ENCODE data around the gene RNASE12. TPM values are rescaled to one million over a fixed set of nuclear protein-coding genes. Genes with fewer than 3 reads are reported as not detected.

RNASE12 gene
- total and polyA plus RNA-seq, 9 of the 15 experiments (the other 6 are each of a cell fraction or from before 2014, with no cell fraction given): 0.24 TPM; not detected in 8

GRCh38 chr14:20569066-20569465 lies 22.1 kb downstream of the RNASE12 start:
- Histone ChIP-seq H3K9ac (ENCODE audit: insufficient read depth in 1 of 2, low read depth in 2 of 2, low read length in 2 of 2) (no peak overlapping the region), H2AFZ (ENCODE audit: low read depth, low read length) (no peak overlapping the region), H3K27ac (ENCODE audit: extremely low read depth, low read depth, low read length) (no peak overlapping the region), H3K79me2 (ENCODE audit: control insufficient read depth, insufficient read depth, low read length) (no peaks in the 10 kb centered on the region), H3K9me3 (replicated peaks; ENCODE audit: control insufficient read depth, insufficient read depth, low read depth, low read length) (no peaks in the 10 kb centered on the region), H3K27me3 (ENCODE audit: control insufficient read depth in 2 of 2, insufficient read depth in 2 of 2, low read length in 2 of 2) (no peaks in the 10 kb centered on the region), H4K20me1 (replicated peaks; ENCODE audit: control insufficient read depth, insufficient read depth, low read length) (no peaks in the 10 kb centered on the region), H3K4me3 (no peak overlapping the region), H3K4me2 (ENCODE audit: insufficient read depth, low read length) (no peak overlapping the region), H3K9me1 (ENCODE audit: control insufficient read depth, insufficient read depth, low read length) (no peaks in the 10 kb centered on the region), H3K4me1 (replicated peaks in 1 of 2; ENCODE audit: control insufficient read depth in 2 of 2, insufficient read depth in 2 of 2, low read length in 2 of 2) (peaks cover 0 to 6% of the 10 kb centered on the region in 2 experiments; a peak in 2 of 5 replicates), H3K36me3 (ENCODE audit: control insufficient read depth, insufficient read depth, low read length) (no peaks in the 10 kb centered on the region)
- ChIA-PET POLR2A (interaction anchor here (0.7 kb wide), 1 partner anchor 10 kb away, joined by 4 read pairs; no protein-coding TSS in a partner anchor), CTCF (ENCODE audit: low intra/inter-chr PET ratio) (no interaction called here)
- DNase-seq (ENCODE audit: extremely low read depth in 1 of 4, low spot score in 3 of 4) (no peak), ATAC-seq (no peak), FAIRE-seq (no peak)
- BruUV-seq (replicated peaks): no TSS peak
- no peak for TF ChIP-seq NR1H2 (CRISPR knock-in tag; IDR thresholded peaks at IDR 0.05)
- no peak for TF ChIP-seq TSC22D4 (tag; IDR thresholded peaks at IDR 0.05)
- no peak for TF ChIP-seq ZBTB7A (IDR thresholded peaks at IDR 0.05; ENCODE audit: borderline replicate concordance, control insufficient read depth, low read depth, low read length)
- no peak for TF ChIP-seq ZNF764 (CRISPR knock-in tag; IDR thresholded peaks at IDR 0.05; ENCODE audit: low read depth)
- no peak for TF ChIP-seq CHCHD3 (CRISPR knock-in tag; IDR thresholded peaks at IDR 0.05)
- no peak for TF ChIP-seq ZNF282 (CRISPR knock-in tag; IDR thresholded peaks at IDR 0.05)
- TF ChIP-seq HINFP (tag; conservative IDR thresholded peaks at IDR 0.05; ENCODE audit: low read depth): no peak
- no peak for TF ChIP-seq PBX2 (CRISPR knock-in tag; IDR thresholded peaks at IDR 0.05; ENCODE audit: low read depth)
- no peak for TF ChIP-seq PBX2 (tag; conservative IDR thresholded peaks at IDR 0.05; ENCODE audit: low read depth)
- TF ChIP-seq GABPB2 (CRISPR knock-in tag; conservative IDR thresholded peaks at IDR 0.05): no peak
- no peak for TF ChIP-seq E2F3 (CRISPR knock-in tag; IDR thresholded peaks at IDR 0.05)
- TF ChIP-seq ZBTB5 (IDR thresholded peaks at IDR 0.05): no peak
- no peak for TF ChIP-seq ZNF140 (CRISPR knock-in tag; IDR thresholded peaks at IDR 0.05)
- TF ChIP-seq TBL1XR1 (IDR thresholded peaks at IDR 0.05; ENCODE audit: low read length in 2 of 2): no peak
- intact Hi-C loops (cut with micrococcal nuclease) (no loop called here), in situ Hi-C loops (cut with MboI) (no loop called here)

Data from K562 (cell line).